ENCODE results near the gene ELP5.
A peak's percentile ranks its signal among the peaks of the same experiment; 100 is the strongest.

- TF ChIP-seq CTCF (IDR thresholded peaks at IDR 0.05) (no peak), POLR2A (IDR thresholded peaks at IDR 0.05) (peak in 1 of 2 donors; percentile 9)
These were observed 47.1 kb upstream of the ELP5 start for GRCh38 chr17:7204828-7205461.

All from gastroesophageal sphincter (tissue), 3 donors.